Stomach (tissue), 9 donors: ENCODE results near the gene CSGALNACT2. TPM values are rescaled to one million over a fixed set of nuclear protein-coding genes. Genes with fewer than 3 reads are reported as not detected.
"Not testable (repeated sequence)": the region's sequence is repeated elsewhere in the genome, so short reads cannot be mapped to it uniquely, and the experiment has no call there.

Experiments used
- DNase-seq, 2 donors: peaks; one replicate each; pipeline versions ENCODE4 v3.0.0 to v3.0.0-alpha.2; 2013 to 2019
- H3K27ac ChIP-seq, 5 donors: fragments of 200-600 bp in 4 of 5; sonication (generic) in 4 of 5; one replicate each; pipeline ENCODE4 v1.5.1; 2013 to 2019; ENCODE audit warnings: mild to moderate bottlenecking in 1 of 5, moderate library complexity in 1 of 5
- H3K27me3 ChIP-seq, 3 donors: fragments of 200-600 bp; sonication (generic); one replicate each; pipeline ENCODE4 v1.5.1; 2017 to 2019; ENCODE audit warnings: mixed run types in 1 of 3
- H3K36me3 ChIP-seq, 4 donors: fragments of 200-600 bp; sonication (generic); 1 replicate in 3 of 4; 2 replicates in 1 of 4; pipeline ENCODE4 v1.5.1; 2016 to 2019
- H3K4me1 ChIP-seq, 4 donors: fragments of 200-600 bp; sonication (generic); one replicate each; pipeline ENCODE4 v1.5.1; 2016 to 2019
- H3K4me3 ChIP-seq, 4 donors: fragments of 200-600 bp; sonication (generic) in 3 of 4; one replicate each; pipeline ENCODE4 v1.5.1; 2016 to 2019; ENCODE audit warnings: mild to moderate bottlenecking in 1 of 4
- H3K9me3 ChIP-seq, 4 donors: fragments of 200-600 bp; sonication (generic); one replicate each; pipeline ENCODE4 v1.5.1; 2016 to 2019
- EP300 ChIP-seq: sonication (generic); formaldehyde crosslinking; IDR thresholded peaks from one replicate; pipeline ENCODE4 v1.6.1; 2017; ENCODE audit warnings: antibody characterized with exemption
- POLR2A ChIP-seq, 4 donors: fragments of 450-650 bp; IDR thresholded peaks; one replicate each; pipeline ENCODE4 v1.6.1; 2016; ENCODE audit warnings: antibody characterized with exemption in 4 of 4, control low read depth in 2 of 4, mild to moderate bottlenecking in 1 of 4, moderate library complexity in 1 of 4
- POLR2AphosphoS5 ChIP-seq, 3 donors: sonication (generic); formaldehyde crosslinking; IDR thresholded peaks; one replicate each; pipeline ENCODE4 v1.6.1; 2016; ENCODE audit warnings: antibody characterized with exemption in 3 of 3
- whole genome bisulfite sequencing, 5 donors: extraction: QIAGEN DNeasy Blood & Tissue Kit in 3 of 5; methylation state at CpG; one replicate each; pipeline versions ENCODE4 v1.1.5 to v1.1.7; 2013 to 2018; 5-methylcytosine and 5-hydroxymethylcytosine counted together
- intact Hi-C: fragments of 100-400 bp; cut with DNase I; formaldehyde crosslinking; loops from one replicate; pipeline ENCODE4 v1.15.1; 2023; ENCODE audit warnings: low total_unique reads
- polyA plus RNA-seq, 3 donors: library from polyadenylated mRNA; stranded (reverse); fragments of 200-250 nt; gene quantifications; one replicate each; pipeline ENCODE4 v1.2.3, GENCODE V29; 2013
- total RNA-seq, 5 donors: library from RNA; depleted of rRNA; stranded (reverse); fragments of >200 nt; gene quantifications; one replicate each; pipeline versions ENCODE4 v1.1.0 to v1.2.3, GENCODE V29; 2014 to 2016
- TF ChIP-seq, protein P1 (sequence below), 7 experiments: fragments of 450-650 bp in 4 of 7; fragments of 200-600 bp in 3 of 7; sonication (generic) in 3 of 7; IDR thresholded peaks; one replicate each; pipeline ENCODE4 v1.5.1; 2016 to 2019; ENCODE audit warnings: antibody characterized with exemption in 7 of 7, control low read depth in 2 of 7, mild to moderate bottlenecking in 1 of 7
- donor health status: healthy with polysubstance abuse.
- donor health status: Bipolar disorder and iron deficiency.
- donor health status: healthy.

CSGALNACT2 gene
- total and polyA plus RNA-seq, 8 donors = 2.0 to 30.1 (median 7.8) TPM

GRCh38 chr10:43145311-43145710, 7.1 kb downstream of the CSGALNACT2 start:
- Histone ChIP-seq H3K9me3 (peaks cover 0 to 8% (median 0%) of the 10 kb centered on the region in 4 donors), H3K27ac (no peak overlapping the region), H3K4me3 (no peak overlapping the region), H3K36me3 (no peaks in the 10 kb centered on the region), H3K27me3 (no peaks in the 10 kb centered on the region), H3K4me1 (peaks cover 4 to 60% (median 15%) of the 10 kb centered on the region in 4 donors)
- intact Hi-C loops = no loop called here
- no peak for DNase-seq
- WGBS, 5 donors = 81 to 88% (median 85%) methylated on average over 6 of the region's 6 CpGs
- TF ChIP-seq POLR2A (IDR thresholded peaks at IDR 0.05) (no peak), EP300 (no peak), POLR2AphosphoS5 (IDR thresholded peaks at IDR 0.05) (no peak)
- TF ChIP-seq, protein P1, sequence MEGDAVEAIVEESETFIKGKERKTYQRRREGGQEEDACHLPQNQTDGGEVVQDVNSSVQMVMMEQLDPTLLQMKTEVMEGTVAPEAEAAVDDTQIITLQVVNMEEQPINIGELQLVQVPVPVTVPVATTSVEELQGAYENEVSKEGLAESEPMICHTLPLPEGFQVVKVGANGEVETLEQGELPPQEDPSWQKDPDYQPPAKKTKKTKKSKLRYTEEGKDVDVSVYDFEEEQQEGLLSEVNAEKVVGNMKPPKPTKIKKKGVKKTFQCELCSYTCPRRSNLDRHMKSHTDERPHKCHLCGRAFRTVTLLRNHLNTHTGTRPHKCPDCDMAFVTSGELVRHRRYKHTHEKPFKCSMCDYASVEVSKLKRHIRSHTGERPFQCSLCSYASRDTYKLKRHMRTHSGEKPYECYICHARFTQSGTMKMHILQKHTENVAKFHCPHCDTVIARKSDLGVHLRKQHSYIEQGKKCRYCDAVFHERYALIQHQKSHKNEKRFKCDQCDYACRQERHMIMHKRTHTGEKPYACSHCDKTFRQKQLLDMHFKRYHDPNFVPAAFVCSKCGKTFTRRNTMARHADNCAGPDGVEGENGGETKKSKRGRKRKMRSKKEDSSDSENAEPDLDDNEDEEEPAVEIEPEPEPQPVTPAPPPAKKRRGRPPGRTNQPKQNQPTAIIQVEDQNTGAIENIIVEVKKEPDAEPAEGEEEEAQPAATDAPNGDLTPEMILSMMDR (IDR thresholded peaks at IDR 0.05) = no peak

DNA sequence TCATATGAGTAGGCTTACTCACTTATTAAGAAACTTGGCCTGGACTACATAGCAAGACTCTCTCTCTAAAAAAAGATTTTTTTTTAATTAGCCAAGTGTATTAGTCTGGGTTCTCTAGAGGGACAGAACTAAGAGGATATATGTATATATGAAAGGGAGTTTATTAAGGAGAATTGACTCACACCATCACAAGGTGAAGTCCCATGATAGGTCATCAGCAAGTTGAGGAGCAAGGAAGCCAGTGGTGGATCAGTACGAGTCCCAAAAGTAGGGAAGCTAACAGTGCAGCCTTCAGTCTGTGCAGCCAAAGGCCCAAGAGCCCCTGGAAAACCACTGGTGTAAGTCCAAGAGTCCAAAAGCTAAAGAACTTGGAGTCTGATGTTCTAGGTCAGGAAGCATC, 7.7 kb downstream of the CSGALNACT2 start:
- H3K27me3 ChIP-seq, intact Hi-C loops, DNase-seq, H3K36me3 ChIP-seq, H3K4me3 ChIP-seq, H3K27ac ChIP-seq, H3K9me3 ChIP-seq: not testable (repeated sequence)
- H3K4me1 ChIP-seq = peaks cover 0 to 57% (median 13%) of the 10 kb centered on the region in 4 donors
- 81 to 100% (median 90%) methylated on average over 1 of the region's 1 CpG for WGBS, 5 donors

DNA sequence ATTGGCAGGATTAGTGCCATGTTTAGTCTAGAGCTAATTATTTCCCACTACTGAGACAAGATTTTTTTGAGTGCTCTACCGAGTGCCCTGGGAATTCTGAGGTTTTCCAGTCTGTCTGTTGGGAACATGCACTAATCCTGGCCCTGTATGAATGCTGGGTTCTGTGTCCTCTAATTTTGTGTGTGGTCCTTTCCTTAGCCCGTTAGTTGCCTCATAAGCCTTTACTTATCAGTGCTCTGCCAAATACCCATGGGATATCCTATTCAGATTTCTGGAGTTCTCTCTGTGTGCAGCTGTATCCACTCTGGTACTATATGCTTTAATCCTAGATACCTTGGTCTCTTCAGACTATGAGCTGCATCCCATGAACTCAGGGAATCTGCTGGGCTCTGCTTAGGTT, 13.1 kb downstream of the CSGALNACT2 start:
- intact Hi-C loops = no loop called here
- DNase-seq = no peak
- Histone ChIP-seq H3K4me1 (peaks cover 0 to 49% (median 9%) of the 10 kb centered on the region in 4 donors), H3K27me3 (no peaks in the 10 kb centered on the region), H3K27ac (no peak overlapping the region), H3K4me3 (no peak overlapping the region), H3K9me3 (peaks cover 0 to 8% (median 0%) of the 10 kb centered on the region in 4 donors), H3K36me3 (no peaks in the 10 kb centered on the region)
- TF ChIP-seq POLR2A (IDR thresholded peaks at IDR 0.05) = no peak
- no peak for TF ChIP-seq EP300
- TF ChIP-seq, protein P1 (IDR thresholded peaks at IDR 0.05) = no peak
- no peak for TF ChIP-seq POLR2AphosphoS5 (IDR thresholded peaks at IDR 0.05)
- WGBS, 5 donors = 42 to 71% (median 66%) methylated on average over 2 of the region's 2 CpGs

DNA sequence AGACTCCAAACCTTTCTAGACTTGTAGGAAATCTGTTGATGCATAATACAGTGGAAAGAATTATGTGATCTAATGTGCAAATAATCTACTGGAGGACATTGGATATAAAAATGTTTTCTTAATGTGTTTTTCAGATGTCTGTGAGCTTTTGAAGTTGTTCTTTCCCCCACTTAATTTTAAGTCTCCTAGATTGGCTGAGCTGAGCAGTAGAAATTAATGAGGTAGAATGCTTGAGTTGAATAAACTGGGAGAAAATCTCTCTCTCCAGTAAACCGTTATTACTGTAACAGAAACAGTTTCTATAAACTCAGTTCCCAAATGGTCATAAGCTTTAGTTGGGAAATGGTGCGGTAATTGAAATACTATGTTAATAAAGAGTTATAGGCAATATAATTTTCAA, 15.7 kb downstream of the CSGALNACT2 start:
- no peak overlapping the region for H3K4me3 ChIP-seq
- TF ChIP-seq EP300 = no peak
- no peak for TF ChIP-seq POLR2AphosphoS5 (IDR thresholded peaks at IDR 0.05)
- no peak for TF ChIP-seq POLR2A (IDR thresholded peaks at IDR 0.05)
- TF ChIP-seq, protein P1 (IDR thresholded peaks at IDR 0.05) = no peak
- WGBS, 5 donors = 71 to 90% (median 81%) methylated on average over 2 of the region's 2 CpGs
- H3K36me3 ChIP-seq = no peaks in the 10 kb centered on the region
- H3K9me3 ChIP-seq = peaks cover 0 to 4% (median 0%) of the 10 kb centered on the region in 4 donors
- peaks cover 0 to 53% (median 16%) of the 10 kb centered on the region in 4 donors for H3K4me1 ChIP-seq
- no peak overlapping the region for H3K27ac ChIP-seq
- no peaks in the 10 kb centered on the region for H3K27me3 ChIP-seq
- DNase-seq = no peak
- intact Hi-C loops = no loop called here

GRCh38 chr10:43155221-43155620, 17.0 kb downstream of the CSGALNACT2 start:
- TF ChIP-seq EP300 (no peak), POLR2A (IDR thresholded peaks at IDR 0.05) (no peak), POLR2AphosphoS5 (IDR thresholded peaks at IDR 0.05) (no peak)
- TF ChIP-seq, protein P1 (IDR thresholded peaks at IDR 0.05) = no peak
- Histone ChIP-seq H3K4me1 (peaks cover 0 to 64% (median 21%) of the 10 kb centered on the region in 4 donors), H3K27ac (no peak overlapping the region), H3K9me3 (no peaks in the 10 kb centered on the region), H3K4me3 (no peak overlapping the region), H3K36me3 (no peaks in the 10 kb centered on the region), H3K27me3 (no peaks in the 10 kb centered on the region)
- intact Hi-C loops = no loop called here
- WGBS, 5 donors = 84 to 93% (median 88%) methylated on average over 2 of the region's 2 CpGs
- DNase-seq = no peak
